HTR-8/SVneo (cell line): ENCODE measurements around the gene RNPEPL1.

ENCODE experiments used
- DNase-seq: peaks from one replicate; pipeline ENCODE4 v3.0.0; 2011; ENCODE audit warnings: low spot score, mixed read lengths; ENCODE audit not compliant: insufficient read length
- FAIRE-seq: peaks from 2 replicates; lab custom pipeline; 2011; peaks lifted over from hg19 to GRCh38; lab: Jason Lieb, UNC

The RNPEPL1 gene

DNA sequence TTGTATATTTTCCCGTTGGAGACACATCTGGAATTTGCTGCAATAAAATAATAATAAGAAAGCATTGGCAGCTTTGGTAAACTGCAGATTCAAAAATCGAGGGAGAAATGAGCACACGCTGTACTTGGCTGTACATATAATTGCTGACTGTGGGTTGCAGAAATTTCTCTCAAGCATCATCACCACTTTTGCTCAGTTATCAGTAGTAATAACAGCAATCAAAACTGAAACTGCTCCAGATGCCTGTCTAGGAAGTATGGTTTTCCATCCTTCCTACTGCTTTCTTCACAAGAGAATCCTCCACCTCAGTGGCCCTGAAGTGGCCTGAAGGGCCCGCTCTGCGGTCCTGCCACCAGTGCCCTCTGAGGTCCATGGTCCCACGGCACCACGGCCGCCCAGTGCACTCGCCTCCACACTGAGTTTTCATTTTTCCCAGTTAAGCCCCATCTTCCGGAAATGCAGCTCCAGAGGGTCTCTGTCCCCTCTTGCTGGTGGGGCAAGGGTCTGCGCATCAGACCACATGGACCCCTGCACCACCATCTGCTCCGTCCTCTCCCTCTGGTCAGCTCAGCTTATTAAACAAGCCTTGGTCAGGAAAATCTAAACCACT lies 4.2 kb upstream of the RNPEPL1 start:
- no peak for FAIRE-seq
- DNase-seq, result no peak

DNA sequence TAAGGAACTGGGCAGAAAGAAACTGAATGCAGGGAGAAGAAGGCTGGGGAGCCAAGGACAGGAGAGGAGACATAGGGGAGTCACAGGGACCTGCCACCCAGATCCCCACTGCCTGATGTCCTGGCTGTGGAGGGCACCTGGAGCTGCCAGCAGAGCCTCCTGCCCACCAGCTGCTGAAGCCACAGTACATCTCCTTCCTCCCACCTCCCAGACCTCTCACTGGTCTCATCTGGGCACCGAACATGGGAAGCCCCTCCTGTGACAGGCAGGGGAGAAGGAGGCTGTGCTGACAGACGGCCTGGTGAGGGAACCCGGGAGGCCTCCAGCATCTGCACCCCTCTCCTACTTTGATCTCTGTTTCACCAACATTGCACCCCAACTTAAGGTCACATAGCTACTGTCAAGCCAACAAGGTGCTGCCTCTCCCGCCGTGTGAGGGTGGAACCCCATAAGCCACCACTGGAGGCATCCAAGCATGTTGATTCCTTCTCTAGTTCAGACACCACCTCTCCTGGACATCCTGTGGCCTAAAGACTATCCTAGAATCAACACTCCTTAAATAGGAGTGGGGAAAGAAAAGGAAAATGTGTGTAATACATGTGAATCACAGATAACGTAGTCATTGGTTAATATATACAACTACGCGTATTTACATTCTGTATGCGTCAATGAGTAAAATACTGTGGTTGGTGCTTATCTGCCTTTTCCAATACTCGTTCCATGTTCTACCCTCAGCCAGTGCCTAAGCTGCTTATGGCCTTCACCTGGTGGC lies 3.5 kb upstream of the RNPEPL1 start:
- FAIRE-seq, result no peak

DNA sequence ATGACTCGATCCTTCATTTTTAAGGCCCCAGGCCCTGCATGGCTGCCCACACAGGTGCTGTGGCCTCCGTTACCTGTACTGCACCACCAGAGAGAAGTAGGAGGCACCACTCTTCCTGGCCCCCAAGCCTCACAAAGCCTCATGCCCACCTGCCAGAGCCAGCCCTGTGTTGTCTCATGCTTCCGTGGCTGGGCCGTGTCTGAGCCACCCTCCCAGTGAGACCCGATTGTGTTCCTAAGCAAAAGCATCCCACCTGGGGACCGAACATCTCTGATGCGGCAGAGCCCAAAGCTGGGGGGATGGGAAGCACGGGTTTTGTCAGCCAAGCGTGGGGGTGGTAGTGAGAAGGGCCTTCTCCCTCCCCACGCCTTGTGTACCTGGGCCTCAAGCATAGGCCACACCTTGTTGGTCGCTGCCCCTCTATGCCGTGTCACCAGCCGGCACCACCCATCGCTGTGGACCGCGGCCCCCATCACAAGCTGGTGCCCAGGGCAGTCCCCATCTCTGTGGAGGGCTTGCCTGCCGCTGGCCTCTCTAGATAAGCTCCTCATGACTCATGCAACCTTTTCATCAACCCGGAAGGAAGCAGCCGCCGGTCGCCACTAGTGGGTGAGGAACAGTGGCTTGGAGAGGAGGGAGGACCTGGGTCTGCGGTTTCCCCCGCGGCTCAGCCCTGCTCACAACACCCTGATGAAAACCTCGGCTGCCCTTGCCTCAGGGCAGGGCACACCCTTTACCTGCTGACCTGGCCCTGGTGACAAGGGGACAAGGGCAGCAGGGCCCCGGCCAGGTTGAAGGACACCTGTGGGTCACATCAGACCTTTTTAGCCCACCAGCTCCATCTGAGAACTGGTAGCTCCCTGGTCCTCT lies 2.7 kb upstream of the RNPEPL1 start:
- DNase-seq, result peak; percentile 67
- peak; percentile 58 for FAIRE-seq

More for the DNA sequence above, 3.5 kb upstream of the RNPEPL1 start:
- DNase-seq, result no peak

DNA sequence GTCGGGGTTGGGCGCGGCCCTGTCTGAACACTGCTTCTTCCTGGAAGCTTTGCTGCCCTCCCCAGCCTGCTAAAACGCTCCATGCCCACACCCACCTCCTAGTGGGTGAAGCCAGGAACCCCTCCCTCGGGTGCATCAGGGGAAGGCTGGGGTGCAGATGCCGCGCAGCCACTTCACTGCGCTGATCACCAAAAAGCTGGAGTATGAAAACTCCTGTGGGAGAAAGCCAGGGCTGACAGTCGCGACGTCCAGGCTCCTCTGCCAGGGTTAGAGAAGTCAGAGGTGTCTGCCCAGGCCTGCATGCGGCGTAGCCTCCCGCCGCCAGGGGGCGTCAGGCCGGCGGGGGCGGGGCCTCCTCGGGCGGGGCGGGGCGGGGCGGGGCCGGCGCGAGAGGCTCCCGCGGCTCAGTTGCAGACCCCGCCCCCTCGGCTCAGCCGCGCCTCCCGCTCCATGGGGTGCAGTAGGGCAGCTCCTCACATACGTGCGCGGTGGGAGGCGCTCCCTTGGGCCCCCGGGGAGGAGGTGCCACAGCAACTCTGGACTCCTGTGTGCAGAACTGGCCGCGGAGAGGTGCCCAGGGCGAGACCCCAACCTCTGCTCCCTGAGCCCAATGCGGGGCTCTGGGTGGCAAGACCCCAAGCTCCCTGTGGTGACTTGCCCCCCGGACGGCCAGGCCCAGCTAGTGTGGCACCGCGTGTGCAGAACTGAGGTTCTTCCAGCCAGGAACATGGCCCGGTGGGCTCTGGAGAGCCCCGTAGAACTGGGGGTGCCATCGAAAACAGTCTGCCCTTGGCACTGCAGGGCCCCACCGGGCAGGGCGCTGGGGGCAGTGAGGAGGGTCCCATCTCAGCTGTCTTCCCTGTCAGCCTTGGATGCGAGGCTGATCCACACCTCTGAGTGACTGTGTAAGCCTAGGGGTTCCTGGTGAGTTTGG lies 1.8 kb upstream of the RNPEPL1 start:
- FAIRE-seq (peak; percentile 63), DNase-seq (peak; percentile 88)

DNA sequence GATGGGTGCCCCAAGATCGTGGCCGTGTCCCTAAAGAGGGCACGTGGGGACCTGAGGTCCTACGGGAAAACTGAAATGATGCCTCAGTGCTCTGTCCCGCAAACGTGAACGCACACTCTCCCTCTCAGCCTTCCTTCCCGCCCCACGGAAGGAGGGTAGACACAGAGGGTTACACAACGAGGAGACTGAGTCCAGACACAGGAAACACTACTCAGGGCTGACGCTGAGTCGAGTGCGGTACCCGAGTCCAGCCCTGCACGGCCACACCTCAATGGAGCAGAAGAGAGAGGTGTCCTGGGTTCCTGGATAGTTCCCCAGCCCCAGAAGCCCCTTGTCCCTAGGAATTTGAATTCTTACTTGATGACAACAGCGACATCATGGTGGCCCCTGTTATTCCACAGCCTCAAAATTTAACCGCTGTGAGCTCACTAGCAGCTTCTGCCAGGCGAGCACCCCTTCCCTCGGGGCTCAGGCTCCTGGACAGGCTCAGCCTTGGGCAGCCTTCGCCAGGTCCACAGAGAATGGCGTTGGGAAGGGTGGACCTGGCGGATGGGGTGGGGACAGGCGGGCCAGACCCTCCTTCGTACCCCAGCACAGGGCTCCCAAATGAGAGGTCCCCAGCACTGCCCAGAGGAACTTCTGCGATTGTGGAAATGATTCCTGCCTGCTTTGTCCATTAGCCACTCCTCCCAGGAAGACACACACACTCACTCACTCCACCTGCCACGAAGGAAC lies 980 bp upstream of the RNPEPL1 start:
- DNase-seq, result no peak
- FAIRE-seq, result no peak

DNA sequence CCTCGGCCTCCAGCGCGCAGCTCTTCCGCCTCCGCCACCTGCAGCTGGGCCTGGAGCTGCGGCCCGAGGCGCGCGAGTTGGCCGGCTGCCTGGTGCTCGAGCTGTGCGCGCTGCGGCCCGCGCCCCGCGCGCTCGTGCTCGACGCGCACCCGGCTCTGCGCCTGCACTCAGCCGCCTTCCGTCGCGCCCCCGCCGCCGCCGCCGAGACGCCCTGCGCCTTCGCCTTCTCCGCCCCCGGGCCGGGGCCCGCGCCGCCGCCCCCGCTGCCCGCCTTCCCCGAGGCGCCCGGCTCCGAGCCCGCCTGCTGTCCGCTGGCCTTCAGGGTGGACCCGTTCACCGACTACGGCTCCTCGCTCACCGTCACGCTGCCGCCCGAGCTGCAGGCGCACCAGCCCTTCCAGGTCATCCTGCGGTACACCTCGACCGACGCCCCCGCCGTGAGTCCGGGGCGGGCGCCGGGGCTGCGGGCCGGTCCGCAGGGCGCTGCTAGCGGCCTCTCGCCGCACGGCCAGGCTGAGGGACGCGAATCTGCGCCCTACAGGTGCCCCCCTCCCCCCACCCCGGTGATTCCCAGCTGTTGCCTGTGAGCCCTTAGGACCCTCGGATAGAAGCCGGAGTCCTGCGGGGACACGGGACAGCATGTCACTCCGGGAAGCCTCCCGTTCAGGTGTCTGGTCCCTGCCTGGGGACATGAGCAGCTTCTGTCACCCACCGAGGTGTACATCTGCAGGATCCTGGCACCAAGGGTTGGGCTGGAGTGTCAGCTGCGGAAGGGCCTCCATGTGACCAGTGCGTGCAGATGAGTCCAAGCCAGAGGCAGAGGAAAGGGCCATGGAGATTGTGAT lies 616 bp downstream of the RNPEPL1 start:
- peak; percentile 82 for FAIRE-seq
- peak; percentile 41 for DNase-seq

DNA sequence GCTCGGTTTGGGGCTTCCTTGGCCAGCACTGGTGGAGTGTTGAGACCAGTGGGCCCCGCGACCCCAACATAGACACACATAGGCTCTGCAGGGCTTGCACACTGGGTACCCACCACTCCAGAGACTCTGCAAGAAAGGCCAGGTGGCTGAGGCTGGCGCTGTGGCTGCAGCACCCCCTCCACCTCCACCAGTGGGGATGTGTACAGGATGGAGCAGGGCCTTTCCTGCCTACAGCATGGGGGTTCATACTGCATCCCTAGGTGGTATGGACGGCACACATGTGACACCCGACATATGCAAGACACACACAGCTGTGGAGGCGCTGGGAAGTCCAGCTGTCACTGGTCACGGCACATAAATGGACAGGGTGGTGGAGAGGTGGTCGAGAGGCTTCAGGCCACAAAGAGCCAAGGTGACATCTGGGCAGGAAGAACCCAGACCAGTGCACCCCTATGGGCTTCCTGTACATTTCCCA lies 1.3 kb downstream of the RNPEPL1 start:
- FAIRE-seq (peak; percentile 31), DNase-seq (no peak)

DNA sequence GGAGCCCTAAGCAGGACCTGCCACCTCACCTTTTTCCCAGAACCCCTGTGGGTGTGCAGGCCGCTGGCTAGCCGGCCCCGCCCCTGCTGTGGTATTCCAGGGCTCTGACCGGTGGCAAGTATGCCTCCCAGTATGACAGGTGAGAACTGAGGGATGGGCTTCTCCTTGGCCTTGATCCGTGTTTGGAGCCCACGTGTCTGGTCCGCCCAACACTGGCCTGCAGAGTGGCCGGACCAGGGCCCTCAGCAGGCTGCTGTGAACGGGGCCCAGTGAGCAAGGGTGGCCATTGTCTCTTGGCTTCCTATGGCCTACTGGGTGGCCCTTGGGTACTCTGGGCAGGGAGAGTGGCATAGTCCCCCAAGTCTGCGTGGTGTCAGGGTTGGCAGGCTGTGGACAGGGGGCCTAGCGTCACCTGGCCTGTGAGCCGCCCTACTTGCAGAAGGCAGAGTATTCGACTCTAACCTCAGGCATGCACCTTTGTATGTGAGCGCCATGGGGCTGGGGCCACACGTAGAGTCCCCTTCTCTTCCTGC lies 1.8 kb downstream of the RNPEPL1 start:
- no peak for DNase-seq
- FAIRE-seq, result no peak

DNA sequence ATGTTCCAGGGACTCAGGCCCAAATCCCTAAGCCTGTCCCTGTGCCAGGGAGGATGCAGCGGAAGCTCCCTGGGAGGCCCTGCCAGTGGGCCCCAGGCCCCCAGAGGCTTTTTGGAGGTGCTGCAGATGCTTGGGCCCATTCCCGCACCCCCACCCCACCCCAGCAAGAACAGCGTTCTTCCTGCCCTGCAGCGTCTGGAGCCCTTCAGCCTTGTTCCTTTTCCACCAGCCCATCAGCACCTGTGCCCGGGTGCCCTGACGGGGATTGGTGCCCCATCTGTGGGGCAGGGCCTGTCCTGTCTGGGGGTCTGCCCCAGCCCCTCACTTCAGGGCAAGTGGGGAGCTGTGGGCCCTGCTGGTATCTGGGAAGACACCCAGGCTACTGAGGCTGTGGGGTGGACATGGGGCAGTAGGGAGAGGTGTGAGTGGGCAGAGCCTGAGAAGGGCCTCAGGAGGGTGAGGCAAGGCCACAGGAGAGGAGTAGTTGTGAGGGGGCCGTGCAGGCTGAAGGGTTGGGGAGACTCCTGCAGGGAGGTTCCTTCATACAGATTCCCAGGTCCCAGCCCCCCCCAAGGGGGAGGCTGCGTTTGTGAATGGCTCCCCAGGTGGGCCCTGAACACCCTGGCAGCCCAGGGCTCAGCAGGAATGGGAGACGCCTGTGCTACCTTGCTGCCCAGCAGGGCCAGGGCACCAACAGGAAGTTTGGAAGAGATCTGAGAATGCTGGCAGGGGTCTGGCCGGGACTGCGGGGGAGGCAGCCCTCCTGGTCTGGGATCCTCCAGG lies 2.4 kb downstream of the RNPEPL1 start:
- FAIRE-seq (no peak), DNase-seq (no peak)

DNA sequence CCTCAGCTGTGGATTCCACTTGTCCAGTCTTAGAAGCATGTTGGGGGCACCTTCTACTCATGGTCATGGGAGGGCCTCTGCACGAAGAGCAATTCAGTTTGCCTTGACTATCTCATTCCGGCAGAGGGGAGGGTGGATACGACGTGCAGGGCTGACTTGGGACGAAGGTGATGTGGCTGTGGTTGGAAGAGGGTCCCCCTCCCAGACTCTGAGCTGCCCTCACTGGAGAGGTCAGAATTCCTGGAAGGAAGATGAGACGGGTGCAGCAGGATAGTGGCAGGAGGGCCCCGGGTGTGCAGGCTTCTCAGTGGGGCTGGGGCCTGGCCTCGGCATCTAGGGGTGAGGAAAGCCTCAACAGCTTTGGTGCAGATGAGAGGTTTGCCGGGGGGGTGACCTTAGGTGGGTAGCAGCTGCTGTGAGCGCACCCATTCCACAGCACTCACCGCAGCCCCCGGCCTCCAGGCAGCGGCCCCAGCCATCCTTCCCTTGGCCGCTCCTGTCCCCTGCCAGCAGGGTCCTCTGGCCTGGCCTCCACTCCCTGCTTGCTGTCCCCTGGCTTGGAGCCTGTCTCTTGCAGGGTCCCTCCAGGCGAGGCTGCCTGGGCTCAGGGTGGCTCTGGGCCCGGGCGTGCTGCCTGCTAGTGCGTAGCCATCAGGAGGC lies 3.2 kb downstream of the RNPEPL1 start:
- DNase-seq, result no peak
- no peak for FAIRE-seq

DNA sequence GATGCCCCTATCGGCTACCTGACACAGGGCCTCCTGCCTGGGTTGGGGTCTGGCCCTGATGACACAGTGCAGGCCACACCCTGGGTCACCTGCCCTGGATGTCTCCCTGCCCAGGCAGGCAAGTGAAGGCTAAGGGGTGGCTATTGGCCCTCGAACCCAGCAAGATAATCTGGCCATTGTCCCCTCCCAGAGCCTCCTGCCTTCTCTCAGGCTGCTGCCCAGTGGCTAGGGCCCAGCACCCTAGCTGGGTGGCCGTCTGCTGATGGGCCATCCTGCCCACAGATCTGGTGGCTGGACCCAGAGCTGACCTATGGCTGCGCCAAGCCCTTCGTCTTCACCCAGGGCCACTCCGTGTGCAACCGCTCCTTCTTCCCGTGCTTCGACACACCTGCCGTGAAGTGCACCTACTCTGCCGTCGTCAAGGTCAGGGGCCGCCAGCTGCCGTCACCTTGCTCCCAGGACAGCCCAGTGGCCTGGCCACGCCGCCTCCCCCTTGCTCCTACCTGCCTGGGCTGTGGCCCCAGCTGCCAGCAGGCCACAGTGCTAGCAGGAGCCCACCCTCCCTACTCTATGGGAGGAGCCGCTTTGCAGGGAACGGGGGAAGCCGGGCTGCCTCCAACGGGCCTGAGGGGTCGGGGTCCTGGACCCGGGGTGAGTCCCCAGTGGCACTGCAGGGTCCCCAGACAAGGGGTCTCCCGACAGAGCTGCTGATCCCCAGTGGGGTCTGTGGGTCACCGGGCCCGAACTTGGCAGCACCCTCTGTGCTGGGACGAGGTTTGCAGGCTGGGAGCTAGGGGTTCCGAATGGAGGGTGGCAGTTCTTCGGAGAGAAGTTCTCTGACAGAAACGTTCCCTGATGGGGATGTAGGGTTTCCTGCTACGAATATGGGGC lies 4.1 kb downstream of the RNPEPL1 start:
- FAIRE-seq (no peak), DNase-seq (no peak)

DNA sequence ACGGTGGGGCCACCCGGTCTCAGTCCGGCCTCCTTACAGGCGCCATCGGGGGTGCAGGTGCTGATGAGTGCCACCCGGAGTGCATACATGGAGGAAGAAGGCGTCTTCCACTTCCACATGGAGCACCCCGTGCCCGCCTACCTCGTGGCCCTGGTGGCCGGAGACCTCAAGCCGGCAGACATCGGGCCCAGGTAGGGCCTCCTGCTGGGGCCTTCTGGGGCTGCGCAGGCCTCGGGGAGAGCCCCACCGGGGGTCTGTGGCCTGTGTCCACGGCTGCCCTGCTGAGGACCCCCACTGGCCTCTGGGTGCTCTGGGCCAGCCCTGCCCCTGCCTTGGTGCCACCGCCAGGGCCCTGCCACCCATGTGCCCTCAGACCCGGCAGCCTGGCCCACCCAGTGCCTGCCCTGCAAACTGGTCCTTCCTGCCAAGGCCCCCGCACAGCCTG lies 4.8 kb downstream of the RNPEPL1 start:
- DNase-seq (no peak), FAIRE-seq (no peak)

DNA sequence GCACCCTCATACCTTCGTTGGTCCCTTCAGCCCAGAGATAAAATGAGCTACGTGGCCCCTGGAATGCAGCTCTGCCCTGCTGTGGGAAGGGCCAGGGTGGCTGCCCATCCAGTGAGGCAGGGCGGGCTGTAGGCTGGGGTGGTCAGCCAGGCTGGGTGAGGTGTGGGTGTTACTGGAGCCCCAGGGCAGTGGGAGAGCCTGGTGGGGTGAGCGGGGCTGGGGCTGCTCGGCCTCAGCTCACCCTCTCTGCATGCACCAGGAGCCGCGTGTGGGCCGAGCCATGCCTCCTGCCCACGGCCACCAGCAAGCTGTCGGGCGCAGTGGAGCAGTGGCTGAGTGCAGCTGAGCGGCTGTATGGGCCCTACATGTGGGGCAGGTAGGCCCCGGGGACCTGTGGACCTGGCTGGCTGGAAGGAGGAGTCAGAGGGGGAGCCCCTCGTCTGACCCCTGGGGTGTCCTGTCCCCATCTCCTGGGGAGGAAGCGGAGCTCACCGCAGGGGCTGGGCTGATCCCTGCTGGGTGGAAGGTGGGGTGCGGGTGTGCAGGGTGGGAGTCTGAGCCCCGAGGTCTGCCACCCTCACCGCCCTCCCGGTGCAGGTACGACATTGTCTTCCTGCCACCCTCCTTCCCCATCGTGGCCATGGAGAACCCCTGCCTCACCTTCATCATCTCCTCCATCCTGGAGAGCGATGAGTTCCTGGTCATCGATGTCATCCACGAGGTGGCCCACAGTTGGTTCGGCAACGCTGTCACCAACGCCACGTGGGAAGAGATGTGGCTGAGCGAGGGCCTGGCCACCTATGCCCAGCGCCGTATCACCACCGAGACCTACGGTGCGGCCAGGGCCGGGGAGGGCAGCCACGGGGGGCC lies 5.5 kb downstream of the RNPEPL1 start:
- FAIRE-seq (no peak), DNase-seq (no peak)

DNA sequence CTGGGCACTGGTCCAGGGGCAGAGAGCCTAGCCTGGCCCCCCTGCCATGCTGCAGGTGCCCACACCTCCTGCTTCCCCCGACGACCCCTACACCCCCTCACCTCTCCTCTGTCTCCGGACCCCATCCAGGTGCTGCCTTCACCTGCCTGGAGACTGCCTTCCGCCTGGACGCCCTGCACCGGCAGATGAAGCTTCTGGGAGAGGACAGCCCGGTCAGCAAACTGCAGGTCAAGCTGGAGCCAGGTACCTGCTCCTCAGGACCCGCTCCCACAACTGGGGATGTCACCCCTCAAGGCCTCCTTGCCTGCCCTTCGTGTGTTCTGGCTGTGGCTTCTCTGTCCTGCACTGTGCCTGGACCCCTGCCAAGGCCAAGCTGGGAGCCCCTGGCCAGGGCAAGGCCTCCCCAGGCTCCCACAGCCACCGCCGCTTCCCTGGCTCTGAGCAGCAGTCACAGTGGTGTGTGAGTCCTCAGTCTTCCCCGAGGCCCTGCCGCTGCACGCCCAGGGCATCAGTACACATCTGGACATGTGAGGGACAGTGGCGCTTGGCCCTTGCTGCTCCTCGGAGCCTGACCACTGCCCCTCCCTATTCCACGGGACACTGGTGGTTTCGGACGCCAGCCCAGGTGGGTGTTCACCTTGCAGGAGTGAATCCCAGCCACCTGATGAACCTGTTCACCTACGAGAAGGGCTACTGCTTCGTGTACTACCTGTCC lies 6.3 kb downstream of the RNPEPL1 start:
- DNase-seq, result no peak

More for the DNA sequence above, 6.3 kb downstream of the RNPEPL1 start:
- FAIRE-seq, result no peak
